Lower leg skin (tissue), 3 donors: ENCODE results near the gene MIEN1.

Source experiments
- POLR2A ChIP-seq, 2 donors: fragments of 450-650 bp; IDR thresholded peaks; one replicate each; pipeline ENCODE4 v1.6.1; 2016 to 2017; ENCODE audit warnings: antibody characterized with exemption in 2 of 2, mild to moderate bottlenecking in 1 of 2, moderate library complexity in 1 of 2
- TF ChIP-seq, protein P1 (sequence below), 3 donors: fragments of 450-650 bp; IDR thresholded peaks; one replicate each; pipeline ENCODE4 v1.5.1; 2016; ENCODE audit warnings: antibody characterized with exemption in 3 of 3, mild to moderate bottlenecking in 3 of 3, moderate library complexity in 2 of 3

DNA sequence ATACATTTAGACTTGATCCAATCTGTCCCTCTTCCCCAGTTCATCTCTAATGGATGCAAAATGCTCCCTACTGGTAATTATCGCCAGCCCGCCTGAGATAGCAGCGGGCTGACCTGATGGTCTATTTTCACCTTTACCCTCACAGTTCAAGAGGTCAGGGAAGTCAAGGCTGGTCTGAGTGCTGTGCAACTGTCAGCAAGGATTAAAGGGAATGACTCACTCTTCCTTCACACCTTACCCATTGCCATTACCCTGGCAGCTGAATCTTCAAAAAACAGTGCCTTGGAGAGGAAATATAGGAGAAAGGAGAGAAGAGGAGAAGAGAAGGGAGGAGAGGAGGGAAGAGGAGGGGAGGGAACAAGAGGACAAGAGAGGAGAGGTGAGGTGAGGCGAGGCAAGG lies 43.7 kb upstream of the MIEN1 start:
- TF ChIP-seq POLR2A (IDR thresholded peaks at IDR 0.05), result no peak
- TF ChIP-seq, protein P1, sequence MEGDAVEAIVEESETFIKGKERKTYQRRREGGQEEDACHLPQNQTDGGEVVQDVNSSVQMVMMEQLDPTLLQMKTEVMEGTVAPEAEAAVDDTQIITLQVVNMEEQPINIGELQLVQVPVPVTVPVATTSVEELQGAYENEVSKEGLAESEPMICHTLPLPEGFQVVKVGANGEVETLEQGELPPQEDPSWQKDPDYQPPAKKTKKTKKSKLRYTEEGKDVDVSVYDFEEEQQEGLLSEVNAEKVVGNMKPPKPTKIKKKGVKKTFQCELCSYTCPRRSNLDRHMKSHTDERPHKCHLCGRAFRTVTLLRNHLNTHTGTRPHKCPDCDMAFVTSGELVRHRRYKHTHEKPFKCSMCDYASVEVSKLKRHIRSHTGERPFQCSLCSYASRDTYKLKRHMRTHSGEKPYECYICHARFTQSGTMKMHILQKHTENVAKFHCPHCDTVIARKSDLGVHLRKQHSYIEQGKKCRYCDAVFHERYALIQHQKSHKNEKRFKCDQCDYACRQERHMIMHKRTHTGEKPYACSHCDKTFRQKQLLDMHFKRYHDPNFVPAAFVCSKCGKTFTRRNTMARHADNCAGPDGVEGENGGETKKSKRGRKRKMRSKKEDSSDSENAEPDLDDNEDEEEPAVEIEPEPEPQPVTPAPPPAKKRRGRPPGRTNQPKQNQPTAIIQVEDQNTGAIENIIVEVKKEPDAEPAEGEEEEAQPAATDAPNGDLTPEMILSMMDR (IDR thresholded peaks at IDR 0.05), result no peak
